Subcutaneous adipose tissue (tissue), 4 donors: ENCODE results near the gene KIAA0930. TPM values are rescaled to one million over a fixed set of nuclear protein-coding genes. Genes with fewer than 3 reads are reported as not detected.

Source experiments
- CTCF ChIP-seq: fragments of 450-650 bp; IDR thresholded peaks from one replicate; pipeline ENCODE4 v1.5.1; 2016; ENCODE audit warnings: low read depth, mild to moderate bottlenecking, control low read depth, antibody characterized with exemption, moderate library complexity
- total RNA-seq, 4 donors: library from RNA; depleted of rRNA; stranded (reverse); fragments of >200 nt; gene quantifications; one replicate each; pipeline ENCODE4 v1.1.0, GENCODE V29; 2016

The KIAA0930 gene
- total RNA-seq, 4 donors from 2014 or later, result 20.1 to 69.7 (median 36.0) TPM

GRCh38 chr22:45278125-45278524, 37.4 kb upstream of the KIAA0930 start:
- TF ChIP-seq CTCF, result no peak

- TF ChIP-seq CTCF, result no peak
Observed at GRCh38 chr22:45276507-45277105, 35.9 kb upstream of the KIAA0930 start.

- TF ChIP-seq CTCF, result no peak
Observed at GRCh38 chr22:45273452-45274075, 32.9 kb upstream of the KIAA0930 start.

- no peak for TF ChIP-seq CTCF
Observed at GRCh38 chr22:45272498-45272897, 31.8 kb upstream of the KIAA0930 start.

GRCh38 chr22:45271667-45272201, 31.0 kb upstream of the KIAA0930 start:
- no peak for TF ChIP-seq CTCF

GRCh38 chr22:45270095-45271020, 29.7 kb upstream of the KIAA0930 start:
- no peak for TF ChIP-seq CTCF
